UCSD-AML1 (cell line): ENCODE data around the gene CWC27.
"Not testable (repeated sequence)": the region's sequence is repeated elsewhere in the genome, so short reads cannot be mapped to it uniquely, and the experiment has no call there.

Experiments used
- DNase-seq: peaks from one replicate; lab custom pipeline; 2025; ENCODE audit not compliant: unreplicated experiment; lab: John Stamatoyannopoulos, UW

CWC27 gene

GRCh38 chr5:64838376-64838775 is 69.6 kb downstream of the CWC27 start:
- DNase-seq, result no peak

DNA sequence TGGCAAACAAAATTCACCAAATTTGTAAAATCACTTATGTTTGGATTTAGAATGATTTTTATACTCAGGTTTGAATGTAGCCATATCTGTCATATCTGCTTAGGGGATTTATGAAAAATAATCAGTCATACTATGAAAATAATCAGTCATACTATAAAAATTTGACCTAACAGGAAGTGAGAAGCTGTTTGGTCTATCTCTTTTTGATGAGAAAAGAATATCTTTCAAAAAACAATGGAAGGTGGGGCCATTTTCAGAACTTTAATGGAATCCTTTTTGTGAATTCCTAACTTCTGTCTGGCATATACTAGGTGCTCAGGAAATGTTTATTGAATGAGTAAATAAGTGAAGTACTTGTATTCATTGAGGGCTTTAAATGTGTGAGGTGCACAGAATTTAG is 70.1 kb downstream of the CWC27 start:
- DNase-seq, result no peak

- no peak for DNase-seq
These were observed 71.2 kb downstream of the CWC27 start for GRCh38 chr5:64839936-64840335.

GRCh38 chr5:64840958-64841357 is 72.2 kb downstream of the CWC27 start:
- DNase-seq, result no peak

DNA sequence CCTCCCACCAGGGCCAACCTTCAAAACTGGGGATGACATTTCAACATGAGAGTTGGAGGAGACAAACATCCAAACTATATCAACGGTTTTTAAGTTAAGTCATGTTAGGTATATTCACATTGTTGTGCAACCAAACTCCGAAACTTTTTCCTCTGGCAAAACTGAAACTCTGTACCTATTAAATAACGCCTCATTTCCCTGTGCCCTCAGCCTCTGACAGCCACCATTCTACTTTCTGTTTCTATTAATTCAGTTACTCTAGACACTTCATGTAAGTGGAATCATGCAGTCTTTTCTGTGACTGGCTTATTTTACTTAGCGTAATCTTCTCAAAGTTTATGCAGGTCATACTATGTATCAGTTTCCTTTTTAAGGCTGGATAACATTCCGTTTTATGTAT is 85.0 kb downstream of the CWC27 start:
- DNase-seq, result no peak

- DNase-seq, result no peak
These were observed 86.1 kb downstream of the CWC27 start for GRCh38 chr5:64854855-64855254.

DNA sequence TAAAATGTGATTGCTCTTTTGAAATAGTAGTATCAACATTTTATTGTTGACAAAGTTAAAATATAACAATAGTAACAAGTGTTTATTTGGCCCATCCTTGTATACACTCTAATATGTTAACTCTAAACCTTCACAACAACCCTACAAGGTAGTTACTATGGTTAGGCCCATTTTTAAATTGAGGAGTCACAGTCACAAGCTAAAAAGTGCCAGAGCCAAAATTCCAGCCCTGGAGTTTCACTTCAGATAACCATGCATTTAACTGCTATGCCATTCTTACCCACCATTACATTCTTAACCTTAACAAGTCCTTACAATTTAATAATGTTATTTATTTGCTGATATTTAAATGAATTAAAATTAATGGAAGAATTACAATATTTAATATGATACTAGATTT is 91.2 kb downstream of the CWC27 start:
- DNase-seq, result no peak

DNA sequence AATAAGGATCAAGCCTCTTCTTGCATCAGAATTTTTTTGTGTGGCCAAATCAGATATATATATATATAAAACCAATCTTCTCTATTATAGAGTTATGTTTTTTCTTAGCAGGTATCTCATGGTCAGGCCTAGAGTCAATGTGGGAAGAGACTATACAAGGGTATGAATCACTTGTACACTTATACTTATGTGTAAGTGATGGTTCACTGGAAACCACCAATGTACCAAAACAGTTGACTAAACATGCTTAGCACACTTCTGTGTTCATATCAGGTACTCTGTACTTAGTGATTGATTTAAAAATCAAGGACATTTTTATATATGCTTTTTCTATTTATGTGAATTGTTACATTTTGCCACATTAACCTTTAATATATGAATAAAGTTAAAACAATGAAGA is 92.6 kb downstream of the CWC27 start:
- DNase-seq, result no peak

- DNase-seq, result no peak
These were observed 95.4 kb downstream of the CWC27 start for GRCh38 chr5:64864171-64864570.

GRCh38 chr5:64865662-64866061 is 96.9 kb downstream of the CWC27 start:
- no peak for DNase-seq

- no peak for DNase-seq
These were observed 100.7 kb downstream of the CWC27 start for GRCh38 chr5:64869419-64869818.

DNA sequence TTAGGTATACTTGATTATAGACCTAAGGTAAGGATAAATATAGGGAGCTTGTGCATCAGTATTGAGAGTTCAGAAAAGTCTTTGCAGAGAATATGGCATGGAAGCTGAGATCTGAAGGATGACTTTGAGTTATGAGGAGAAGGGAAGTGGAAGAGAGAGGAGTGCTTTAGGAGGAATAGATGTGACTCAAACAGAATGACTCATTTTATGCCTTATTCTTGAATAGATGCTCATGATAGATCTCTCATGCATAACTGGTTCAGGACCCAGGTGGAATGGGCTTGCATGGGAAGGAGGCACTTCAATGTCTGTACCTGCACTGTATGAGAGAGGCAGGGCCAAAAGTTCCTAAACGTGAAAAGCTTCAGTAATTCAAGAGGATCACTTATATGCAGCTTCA is 103.3 kb downstream of the CWC27 start:
- no peak for DNase-seq

DNA sequence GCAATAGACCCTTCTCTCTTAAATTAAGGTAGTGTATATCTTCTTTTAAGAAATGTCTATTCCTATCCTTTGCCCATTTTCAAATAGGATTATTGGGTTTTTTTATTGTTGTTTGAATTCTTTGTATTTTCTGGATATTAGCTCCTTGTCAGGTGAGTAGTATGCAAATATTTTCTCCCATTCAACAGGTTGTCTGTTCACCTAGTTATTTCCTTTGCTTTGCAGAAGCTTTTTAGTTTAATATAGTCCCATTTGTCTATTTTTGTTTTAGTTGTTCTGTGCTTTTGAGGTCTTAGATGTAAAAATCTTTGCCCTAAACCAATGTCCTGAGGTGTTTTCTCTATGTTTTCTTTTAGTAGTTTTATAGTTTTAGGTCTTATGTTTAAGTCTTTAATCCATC is 104.7 kb downstream of the CWC27 start:
- DNase-seq, result no peak

GRCh38 chr5:64874753-64875152 is 106.0 kb downstream of the CWC27 start:
- no peak for DNase-seq

GRCh38 chr5:64876203-64876602 is 107.5 kb downstream of the CWC27 start:
- no peak for DNase-seq

DNA sequence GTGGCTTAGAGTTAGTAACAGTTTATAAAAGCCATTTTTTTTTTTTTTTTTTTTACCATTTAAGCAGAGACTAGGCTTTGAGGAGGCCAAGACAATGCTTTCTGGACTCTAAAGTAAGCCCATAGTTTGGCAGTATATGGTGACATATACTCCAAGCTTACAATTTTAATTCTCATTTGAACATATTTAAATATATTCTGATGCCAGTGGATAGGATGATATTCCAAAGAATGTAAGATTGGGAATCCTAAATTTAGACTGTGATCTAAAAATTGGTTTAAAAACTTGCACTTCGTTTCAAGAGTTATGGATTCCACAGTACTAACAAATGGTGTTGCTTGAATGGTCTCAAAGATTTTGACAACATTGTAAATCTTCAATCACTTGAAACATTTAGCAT is 112.1 kb downstream of the CWC27 start:
- DNase-seq, result no peak

DNA sequence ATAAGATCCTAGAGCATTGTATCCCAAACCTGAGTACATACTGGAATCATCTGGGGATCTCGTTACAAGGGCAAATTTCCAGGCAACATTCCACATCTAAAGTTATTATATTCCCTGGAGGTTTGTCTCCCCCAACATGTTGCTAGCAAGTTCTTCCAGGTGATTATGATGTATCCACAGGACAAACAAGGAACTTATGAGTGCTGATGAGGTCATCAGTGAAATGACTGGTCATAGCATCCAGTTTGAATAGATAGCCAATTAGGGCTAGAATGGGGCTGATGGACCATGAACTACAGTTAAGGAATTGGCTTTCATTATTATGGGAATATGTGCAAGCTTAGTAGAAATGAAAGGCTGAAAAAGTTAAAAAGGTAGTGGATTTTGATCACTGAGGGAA is 115.2 kb downstream of the CWC27 start:
- no peak for DNase-seq

- DNase-seq, result no peak
These were observed 115.8 kb downstream of the CWC27 start for GRCh38 chr5:64884541-64884940.

DNA sequence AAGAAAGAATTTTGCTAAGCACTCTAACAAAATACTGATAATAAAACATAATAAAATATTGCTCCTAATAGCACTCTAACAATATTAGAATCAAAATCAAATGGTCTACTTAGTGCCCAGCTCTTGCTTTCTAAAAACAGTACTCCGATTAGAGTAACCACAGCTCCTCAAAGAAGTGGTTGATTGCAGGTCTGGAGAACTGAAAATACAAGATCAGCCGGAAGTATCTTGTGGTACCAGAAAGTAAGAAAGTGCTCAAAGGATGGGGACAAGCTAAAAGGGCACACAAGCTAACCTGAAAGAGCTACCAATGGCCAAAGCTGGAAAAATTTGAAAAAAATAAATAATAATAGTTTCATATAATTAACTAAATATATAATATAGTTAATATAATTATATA is 119.2 kb downstream of the CWC27 start:
- no peak for DNase-seq

GRCh38 chr5:64895748-64896147 is 127.0 kb downstream of the CWC27 start:
- no peak for DNase-seq

- DNase-seq, result no peak
These were observed 131.1 kb downstream of the CWC27 start for GRCh38 chr5:64899838-64900237.

GRCh38 chr5:64900618-64901017 is 131.9 kb downstream of the CWC27 start:
- DNase-seq, result no peak

GRCh38 chr5:64907399-64907798 is 138.7 kb downstream of the CWC27 start:
- DNase-seq, result not testable (repeated sequence)

DNA sequence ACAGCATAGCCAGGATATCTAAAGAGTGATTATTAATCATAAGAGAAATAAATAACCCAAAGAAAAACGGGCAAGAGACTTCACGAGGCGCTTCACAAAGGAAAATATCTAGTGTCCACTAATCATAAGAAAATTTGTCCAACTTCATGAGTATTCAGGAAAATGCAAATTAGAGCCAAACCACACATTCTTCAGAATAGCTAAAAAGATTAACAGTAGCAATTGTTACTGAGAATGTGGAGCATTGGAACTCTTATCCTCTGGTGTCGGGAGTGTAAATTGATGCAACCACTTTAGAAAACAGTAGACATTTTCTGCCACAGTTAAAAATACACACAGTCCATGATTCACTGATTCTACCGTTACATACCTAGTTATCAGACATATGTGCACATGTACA is 145.7 kb downstream of the CWC27 start:
- no peak for DNase-seq
